Immature natural killer cell (primary cell): ENCODE results near the gene OR2A14. TPM values are rescaled to one million over a fixed set of nuclear protein-coding genes. Genes with fewer than 3 reads are reported as not detected.
"Not testable (repeated sequence)": the region's sequence is repeated elsewhere in the genome, so short reads cannot be mapped to it uniquely, and the experiment has no call there.

Source experiments
- DNase-seq, 3 donors: peaks; one replicate each; pipeline ENCODE4 v3.0.0; 2022; ENCODE audit warnings: mixed read lengths in 1 of 3
- H3K27ac Mint-ChIP-seq, 6 donors: one replicate each; pipeline ENCODE4 v1.8.0; 2020; ENCODE audit warnings: mixed read lengths in 6 of 6, mild to moderate bottlenecking in 5 of 6, inconsistent platforms in 4 of 6, moderate library complexity in 3 of 6
- H3K27me3 Mint-ChIP-seq, 3 donors: one replicate each; pipeline ENCODE4 v1.8.0; 2020 to 2021; ENCODE audit warnings: low read depth in 3 of 3, mild to moderate bottlenecking in 3 of 3, mixed read lengths in 3 of 3, moderate library complexity in 3 of 3, inconsistent platforms in 1 of 3
- H3K36me3 Mint-ChIP-seq, 3 donors: one replicate each; pipeline ENCODE4 v1.8.0; 2020; ENCODE audit warnings: mixed read lengths in 3 of 3, inconsistent platforms in 2 of 3, mild to moderate bottlenecking in 2 of 3
- H3K4me1 Mint-ChIP-seq, 2 donors: one replicate each; pipeline ENCODE4 v1.8.0; 2020; ENCODE audit warnings: inconsistent platforms in 2 of 2, mild to moderate bottlenecking in 2 of 2, mixed read lengths in 2 of 2, moderate library complexity in 1 of 2
- H3K4me3 Mint-ChIP-seq, 5 donors: one replicate each; pipeline ENCODE4 v1.8.0; 2020; ENCODE audit warnings: mild to moderate bottlenecking in 5 of 5, mixed read lengths in 5 of 5, inconsistent platforms in 3 of 5, moderate library complexity in 3 of 5
- H3K9me3 Mint-ChIP-seq, 6 donors: one replicate each; pipeline ENCODE4 v1.8.0; 2020; ENCODE audit warnings: mild to moderate bottlenecking in 6 of 6, mixed read lengths in 6 of 6, inconsistent platforms in 4 of 6, moderate library complexity in 3 of 6
- polyA plus RNA-seq, 3 donors: library from polyadenylated mRNA; unstranded; fragments of 300-500 nt; fragmentation: Illumina TruSeq; gene quantifications; one replicate each; pipeline ENCODE4 v1.2.3, GENCODE V29; 2021

The OR2A14 gene
- polyA plus RNA-seq, 3 donors from 2014 or later: not detected

- H3K9me3 Mint-ChIP-seq: no peaks in the 10 kb centered on the region
- peak; percentile 47 to 61 (median 54) for DNase-seq
- H3K27ac Mint-ChIP-seq: no peak overlapping the region
- H3K27me3 Mint-ChIP-seq: peaks cover 0 to 9% (median 0%) of the 10 kb centered on the region in 3 donors
- no peak overlapping the region for H3K4me3 Mint-ChIP-seq
- no peaks in the 10 kb centered on the region for H3K4me1 Mint-ChIP-seq
- H3K36me3 Mint-ChIP-seq: no peaks in the 10 kb centered on the region
Observed at GRCh38 chr7:144127714-144128334, 4.8 kb downstream of the OR2A14 start.

GRCh38 chr7:144129601-144130000, 6.6 kb downstream of the OR2A14 start:
- not testable (repeated sequence) for H3K27ac Mint-ChIP-seq, H3K4me3 Mint-ChIP-seq, DNase-seq, H3K36me3 Mint-ChIP-seq, H3K4me1 Mint-ChIP-seq, H3K9me3 Mint-ChIP-seq, H3K27me3 Mint-ChIP-seq

GRCh38 chr7:144130730-144131129, 7.8 kb downstream of the OR2A14 start:
- H3K4me1 Mint-ChIP-seq: no peaks in the 10 kb centered on the region
- peaks cover 0 to 8% (median 0%) of the 10 kb centered on the region in 3 donors for H3K27me3 Mint-ChIP-seq
- no peaks in the 10 kb centered on the region for H3K9me3 Mint-ChIP-seq
- H3K36me3 Mint-ChIP-seq: no peaks in the 10 kb centered on the region
- H3K4me3 Mint-ChIP-seq: no peak overlapping the region
- DNase-seq: no peak
- no peak overlapping the region for H3K27ac Mint-ChIP-seq

- Mint-ChIP-seq H3K27me3 (peaks cover 0 to 4% (median 0%) of the 10 kb centered on the region in 3 donors), H3K36me3 (no peaks in the 10 kb centered on the region), H3K27ac (no peak overlapping the region), H3K4me3 (no peak overlapping the region), H3K9me3 (no peaks in the 10 kb centered on the region), H3K4me1 (no peaks in the 10 kb centered on the region)
- DNase-seq: no peak
Observed at GRCh38 chr7:144132262-144132661, 9.3 kb downstream of the OR2A14 start.

- Mint-ChIP-seq H3K27me3 (peaks cover 0 to 4% (median 0%) of the 10 kb centered on the region in 3 donors), H3K27ac (no peak overlapping the region), H3K4me3 (no peak overlapping the region), H3K36me3 (no peaks in the 10 kb centered on the region), H3K4me1 (no peaks in the 10 kb centered on the region), H3K9me3 (no peaks in the 10 kb centered on the region)
- no peak for DNase-seq
Observed at GRCh38 chr7:144133307-144133706, 10.3 kb downstream of the OR2A14 start.

- DNase-seq: no peak
- H3K4me3 Mint-ChIP-seq: no peak overlapping the region
- H3K4me1 Mint-ChIP-seq: no peaks in the 10 kb centered on the region
- H3K27ac Mint-ChIP-seq: no peak overlapping the region
- peaks cover 0 to 3% (median 0%) of the 10 kb centered on the region in 3 donors for H3K27me3 Mint-ChIP-seq
- H3K9me3 Mint-ChIP-seq: no peaks in the 10 kb centered on the region
- no peaks in the 10 kb centered on the region for H3K36me3 Mint-ChIP-seq
Observed at GRCh38 chr7:144134116-144134515, 11.1 kb downstream of the OR2A14 start.

- no peak for DNase-seq
- no peaks in the 10 kb centered on the region for H3K9me3 Mint-ChIP-seq
- no peak overlapping the region for H3K27ac Mint-ChIP-seq
- H3K27me3 Mint-ChIP-seq: peaks cover 0 to 4% (median 3%) of the 10 kb centered on the region in 3 donors
- H3K4me3 Mint-ChIP-seq: no peak overlapping the region
- no peaks in the 10 kb centered on the region for H3K36me3 Mint-ChIP-seq
- H3K4me1 Mint-ChIP-seq: no peaks in the 10 kb centered on the region
Observed at GRCh38 chr7:144137501-144137900, 14.5 kb downstream of the OR2A14 start.

- Mint-ChIP-seq H3K4me3 (no peak overlapping the region), H3K4me1 (no peaks in the 10 kb centered on the region), H3K27me3 (peaks cover 0 to 7% (median 3%) of the 10 kb centered on the region in 3 donors), H3K9me3 (peaks cover 0 to 3% (median 0%) of the 10 kb centered on the region in 6 donors), H3K27ac (no peak overlapping the region), H3K36me3 (no peaks in the 10 kb centered on the region)
- no peak for DNase-seq
Observed at GRCh38 chr7:144142187-144142586, 19.2 kb downstream of the OR2A14 start.

- Mint-ChIP-seq H3K27ac (no peak overlapping the region), H3K36me3 (peaks cover 4 to 5% (median 5%) of the 10 kb centered on the region in 3 donors), H3K9me3 (peaks cover 8 to 19% (median 12%) of the 10 kb centered on the region in 6 donors), H3K27me3 (peaks cover 0 to 8% (median 3%) of the 10 kb centered on the region in 3 donors), H3K4me1 (no peaks in the 10 kb centered on the region), H3K4me3 (no peak overlapping the region)
- no peak for DNase-seq
Observed at GRCh38 chr7:144144426-144144825, 21.4 kb downstream of the OR2A14 start.

- peaks cover 0 to 10% (median 0%) of the 10 kb centered on the region in 3 donors for H3K27me3 Mint-ChIP-seq
- DNase-seq: no peak
- no peaks in the 10 kb centered on the region for H3K4me1 Mint-ChIP-seq
- H3K36me3 Mint-ChIP-seq: peaks cover 4 to 6% (median 5%) of the 10 kb centered on the region in 3 donors
- H3K4me3 Mint-ChIP-seq: no peak overlapping the region
- no peak overlapping the region for H3K27ac Mint-ChIP-seq
- H3K9me3 Mint-ChIP-seq: peaks cover 15 to 30% (median 23%) of the 10 kb centered on the region in 6 donors
Observed at GRCh38 chr7:144148224-144148827, 25.4 kb downstream of the OR2A14 start.

- peaks cover 0 to 4% (median 0%) of the 10 kb centered on the region in 6 donors for H3K9me3 Mint-ChIP-seq
- H3K36me3 Mint-ChIP-seq: no peaks in the 10 kb centered on the region
- peaks cover 0 to 4% (median 0%) of the 10 kb centered on the region in 3 donors for H3K27me3 Mint-ChIP-seq
- no peak overlapping the region for H3K4me3 Mint-ChIP-seq
- no peak overlapping the region for H3K27ac Mint-ChIP-seq
- no peak for DNase-seq
- no peaks in the 10 kb centered on the region for H3K4me1 Mint-ChIP-seq
Observed at GRCh38 chr7:144158861-144159260, 35.9 kb downstream of the OR2A14 start.

- H3K36me3 Mint-ChIP-seq: no peaks in the 10 kb centered on the region
- no peak overlapping the region for H3K27ac Mint-ChIP-seq
- peaks cover 0 to 4% (median 0%) of the 10 kb centered on the region in 6 donors for H3K9me3 Mint-ChIP-seq
- H3K4me1 Mint-ChIP-seq: no peaks in the 10 kb centered on the region
- peaks cover 2 to 7% (median 4%) of the 10 kb centered on the region in 3 donors for H3K27me3 Mint-ChIP-seq
- H3K4me3 Mint-ChIP-seq: no peak overlapping the region
- DNase-seq: no peak
Observed at GRCh38 chr7:144164784-144165183, 41.8 kb downstream of the OR2A14 start.

GRCh38 chr7:144171594-144172350, 48.8 kb downstream of the OR2A14 start:
- not testable (repeated sequence) for H3K27ac Mint-ChIP-seq

GRCh38 chr7:144174613-144175012, 51.6 kb downstream of the OR2A14 start:
- H3K27ac Mint-ChIP-seq: no peak overlapping the region

More at GRCh38 chr7:144171594-144172350, 48.8 kb downstream of the OR2A14 start:
- H3K4me1 Mint-ChIP-seq, DNase-seq, H3K36me3 Mint-ChIP-seq, H3K4me3 Mint-ChIP-seq, H3K9me3 Mint-ChIP-seq, H3K27me3 Mint-ChIP-seq: not testable (repeated sequence)

More at GRCh38 chr7:144174613-144175012, 51.6 kb downstream of the OR2A14 start:
- no peaks in the 10 kb centered on the region for H3K9me3 Mint-ChIP-seq
- no peak for DNase-seq
- no peaks in the 10 kb centered on the region for H3K27me3 Mint-ChIP-seq
- H3K4me3 Mint-ChIP-seq: no peak overlapping the region
- no peaks in the 10 kb centered on the region for H3K4me1 Mint-ChIP-seq
- H3K36me3 Mint-ChIP-seq: no peaks in the 10 kb centered on the region
